ENCODE measurements around the gene SNRNP25. TPM values are rescaled to one million over a fixed set of nuclear protein-coding genes. Genes with fewer than 3 reads are reported as not detected.

The SNRNP25 gene
- polyA plus RNA-seq, 3 donors = 18.5 to 32.2 (median 31.6) TPM

DNA sequence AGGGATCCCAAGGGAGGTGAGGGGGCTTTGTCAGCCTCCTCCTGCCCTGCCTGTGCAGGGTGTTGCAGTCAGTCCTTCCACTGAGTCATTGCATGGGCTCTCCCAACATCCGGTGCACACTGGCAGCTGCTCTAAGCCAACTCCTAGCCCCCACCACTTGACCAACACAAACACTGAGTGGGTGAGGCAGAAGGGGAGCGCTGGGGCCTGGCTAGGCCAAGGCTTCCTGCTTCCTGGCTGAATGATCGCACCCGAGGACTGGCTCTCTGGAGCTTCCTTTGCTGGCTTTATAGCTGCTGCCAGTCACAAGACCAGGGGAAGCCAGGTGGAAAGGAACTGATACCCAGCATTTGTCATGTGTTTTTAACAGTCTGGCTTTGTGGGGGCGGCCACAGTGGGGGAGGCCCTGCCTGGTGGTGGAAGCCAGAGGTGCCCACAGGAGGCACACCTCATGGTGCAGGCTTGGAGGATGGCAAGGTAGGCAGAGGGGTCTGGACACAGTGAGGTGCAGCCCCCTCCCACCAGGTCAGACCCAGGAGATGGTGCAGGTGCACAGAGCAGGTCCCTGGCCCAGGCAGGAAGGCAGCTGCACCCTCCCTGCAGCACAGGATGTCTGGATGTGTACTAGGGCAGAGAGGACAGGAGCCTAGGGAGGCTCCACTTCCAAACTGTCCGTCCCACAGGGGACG, 31.2 kb downstream of the SNRNP25 start:
- intact Hi-C loops (cut with micrococcal nuclease) = no loop called here

DNA sequence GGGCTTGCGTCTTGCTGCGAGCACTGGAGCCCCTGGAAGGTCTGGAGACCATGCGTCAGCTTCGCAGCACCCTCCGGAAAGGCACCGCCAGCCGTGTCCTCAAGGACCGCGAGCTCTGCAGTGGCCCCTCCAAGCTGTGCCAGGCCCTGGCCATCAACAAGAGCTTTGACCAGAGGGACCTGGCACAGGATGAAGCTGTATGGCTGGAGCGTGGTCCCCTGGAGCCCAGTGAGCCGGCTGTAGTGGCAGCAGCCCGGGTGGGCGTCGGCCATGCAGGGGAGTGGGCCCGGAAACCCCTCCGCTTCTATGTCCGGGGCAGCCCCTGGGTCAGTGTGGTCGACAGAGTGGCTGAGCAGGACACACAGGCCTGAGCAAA, 31.8 kb downstream of the SNRNP25 start:
- Histone ChIP-seq H4K20me1 (ENCODE audit: insufficient read depth, low read length) (peaks cover 29% of the 10 kb centered on the region), H3K9me3 (replicated peaks in 1 of 2; ENCODE audit: control insufficient read depth in 1 of 2, insufficient read depth in 1 of 2, low read length in 2 of 2) (no peaks in the 10 kb centered on the region), H3K36me3 (replicated peaks in 1 of 2; ENCODE audit: control insufficient read depth in 1 of 2, insufficient read depth in 2 of 2, low read length in 2 of 2) (peaks cover 57 to 71% of the 10 kb centered on the region in 2 donors), H3K27ac (ENCODE audit: low read depth in 1 of 2, low read length in 2 of 2) (no peak overlapping the region), H3K4me3 (replicated peaks in 1 of 3; ENCODE audit: low read depth in 2 of 3, low read length in 3 of 3) (no peak overlapping the region), H3K4me1 (ENCODE audit: control insufficient read depth in 1 of 2, insufficient read depth in 2 of 2, low read length in 2 of 2) (peaks cover 11 to 19% of the 10 kb centered on the region in 2 donors), H3K79me2 (ENCODE audit: insufficient read depth, low read length) (no peaks in the 10 kb centered on the region), H2AFZ (ENCODE audit: insufficient read depth, low read depth, low read length, poor library complexity, severe bottlenecking) (no peak overlapping the region), H3K9ac (ENCODE audit: insufficient read depth, low read length, poor library complexity, severe bottlenecking) (peak overlapping the region; percentile 4), H3K27me3 (ENCODE audit: control insufficient read depth in 2 of 2, insufficient read depth in 2 of 2, low read length in 2 of 2) (no peaks in the 10 kb centered on the region), H3K4me2 (replicated peaks; ENCODE audit: extremely low read depth, low read length, poor library complexity, severe bottlenecking) (no peak overlapping the region)
- no peaks in the 10 kb centered on the region for H3K9me3 Mint-ChIP-seq
- intact Hi-C loops (cut with micrococcal nuclease) = no loop called here
- no peak overlapping the region for H3K27ac Mint-ChIP-seq
- peaks cover 28% of the 10 kb centered on the region for H3K4me1 Mint-ChIP-seq
- WGBS (ENCODE audit: insufficient coverage) = 48% methylated on average over 17 of the region's 18 CpGs
- H3K4me3 Mint-ChIP-seq = no peak overlapping the region
- no peak for DNase-seq
- TF ChIP-seq, protein P1, sequence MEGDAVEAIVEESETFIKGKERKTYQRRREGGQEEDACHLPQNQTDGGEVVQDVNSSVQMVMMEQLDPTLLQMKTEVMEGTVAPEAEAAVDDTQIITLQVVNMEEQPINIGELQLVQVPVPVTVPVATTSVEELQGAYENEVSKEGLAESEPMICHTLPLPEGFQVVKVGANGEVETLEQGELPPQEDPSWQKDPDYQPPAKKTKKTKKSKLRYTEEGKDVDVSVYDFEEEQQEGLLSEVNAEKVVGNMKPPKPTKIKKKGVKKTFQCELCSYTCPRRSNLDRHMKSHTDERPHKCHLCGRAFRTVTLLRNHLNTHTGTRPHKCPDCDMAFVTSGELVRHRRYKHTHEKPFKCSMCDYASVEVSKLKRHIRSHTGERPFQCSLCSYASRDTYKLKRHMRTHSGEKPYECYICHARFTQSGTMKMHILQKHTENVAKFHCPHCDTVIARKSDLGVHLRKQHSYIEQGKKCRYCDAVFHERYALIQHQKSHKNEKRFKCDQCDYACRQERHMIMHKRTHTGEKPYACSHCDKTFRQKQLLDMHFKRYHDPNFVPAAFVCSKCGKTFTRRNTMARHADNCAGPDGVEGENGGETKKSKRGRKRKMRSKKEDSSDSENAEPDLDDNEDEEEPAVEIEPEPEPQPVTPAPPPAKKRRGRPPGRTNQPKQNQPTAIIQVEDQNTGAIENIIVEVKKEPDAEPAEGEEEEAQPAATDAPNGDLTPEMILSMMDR (IDR thresholded peaks at IDR 0.05) = no peak
- peaks cover 0 to 4% (median 2%) of the 10 kb centered on the region in 3 donors for H3K27me3 Mint-ChIP-seq (ENCODE audit: low read depth in 3 of 3)
- H3K36me3 Mint-ChIP-seq = peaks cover 48 to 86% of the 10 kb centered on the region in 2 donors

More for the DNA sequence above, 31.2 kb downstream of the SNRNP25 start:
- peak overlapping the region; percentile 4 for H3K9ac ChIP-seq (ENCODE audit: insufficient read depth, low read length, poor library complexity, severe bottlenecking)
- H3K27me3 ChIP-seq (ENCODE audit: control insufficient read depth in 2 of 2, insufficient read depth in 2 of 2, low read length in 2 of 2) = no peaks in the 10 kb centered on the region
- no peaks in the 10 kb centered on the region for H3K9me3 Mint-ChIP-seq
- H3K79me2 ChIP-seq (ENCODE audit: insufficient read depth, low read length) = no peaks in the 10 kb centered on the region
- peaks cover 48 to 86% of the 10 kb centered on the region in 2 donors for H3K36me3 Mint-ChIP-seq
- H3K4me3 ChIP-seq (replicated peaks in 1 of 3; ENCODE audit: low read depth in 2 of 3, low read length in 3 of 3) = no peak overlapping the region
- H2AFZ ChIP-seq (ENCODE audit: insufficient read depth, low read depth, low read length, poor library complexity, severe bottlenecking) = no peak overlapping the region
- H3K27ac ChIP-seq (ENCODE audit: low read depth in 1 of 2, low read length in 2 of 2) = no peak overlapping the region
- TF ChIP-seq, protein P1 (IDR thresholded peaks at IDR 0.05) = no peak
- H3K27ac Mint-ChIP-seq = peak overlapping the region in 4 of 7 donors; percentile 6 to 71 (median 34)
- H3K9me3 ChIP-seq (replicated peaks in 1 of 2; ENCODE audit: control insufficient read depth in 1 of 2, insufficient read depth in 1 of 2, low read length in 2 of 2) = no peaks in the 10 kb centered on the region
- peaks cover 28% of the 10 kb centered on the region for H3K4me1 Mint-ChIP-seq
- WGBS (ENCODE audit: insufficient coverage) = 5% methylated on average over 6 of the region's 7 CpGs
- H3K4me1 ChIP-seq (ENCODE audit: control insufficient read depth in 1 of 2, insufficient read depth in 2 of 2, low read length in 2 of 2) = peaks cover 11 to 19% of the 10 kb centered on the region in 2 donors
- peaks cover 0 to 4% (median 2%) of the 10 kb centered on the region in 3 donors for H3K27me3 Mint-ChIP-seq (ENCODE audit: low read depth in 3 of 3)
- H3K36me3 ChIP-seq (replicated peaks in 1 of 2; ENCODE audit: control insufficient read depth in 1 of 2, insufficient read depth in 2 of 2, low read length in 2 of 2) = peaks cover 55 to 70% of the 10 kb centered on the region in 2 donors
- H3K4me3 Mint-ChIP-seq = peak overlapping the region in 1 of 2 donors; percentile 35
- H3K4me2 ChIP-seq (replicated peaks; ENCODE audit: extremely low read depth, low read length, poor library complexity, severe bottlenecking) = no peak overlapping the region
- peak; percentile 12 to 49 (median 15) for DNase-seq
- peaks cover 29% of the 10 kb centered on the region for H4K20me1 ChIP-seq (ENCODE audit: insufficient read depth, low read length)

Measured in CD14-positive monocyte (primary cell).